GM23338 (cell line): ENCODE data around the gene DNAJC1. TPM values are rescaled to one million over a fixed set of nuclear protein-coding genes. Genes with fewer than 3 reads are reported as not detected.

Source experiments
- ATAC-seq: fragments of 200-7000 bp; cut with Tn5 transposase; 3 replicates; pipeline ENCODE4 v1.9.1; 2020
- DNase-seq: peaks from one replicate; pipeline ENCODE4 v3.0.0-alpha.2; 2015; ENCODE audit warnings: low spot score
- H2AFZ ChIP-seq: fragments of 200-600 bp; sonication (generic); 2 replicates; pipeline ENCODE4 v1.8.0; 2016; ENCODE audit warnings: antibody characterized with exemption, mild to moderate bottlenecking, moderate library complexity
- H3F3A ChIP-seq: fragments of 200-600 bp; sonication (generic); replicated peaks from 2 replicates; pipeline ENCODE4 v1.8.0; 2017; ENCODE audit warnings: antibody characterized with exemption, mixed run types, low read depth
- H3K27ac ChIP-seq: fragments of 200-600 bp; sonication (generic); 2 replicates; pipeline ENCODE4 v1.6.1; 2016; ENCODE audit warnings: low read depth
- H3K27me3 ChIP-seq: fragments of 200-600 bp; sonication (generic); 2 replicates; pipeline ENCODE4 v1.8.0; 2016; ENCODE audit warnings: mild to moderate bottlenecking, mixed run types, moderate library complexity; ENCODE audit not compliant: insufficient read depth
- H3K36me3 ChIP-seq: fragments of 200-600 bp; sonication (generic); 2 replicates; pipeline ENCODE4 v1.8.0; 2016; ENCODE audit warnings: mild to moderate bottlenecking; ENCODE audit not compliant: insufficient read depth
- H3K4me1 ChIP-seq: fragments of 200-600 bp; sonication (generic); 2 replicates; pipeline ENCODE4 v1.8.0; 2016; ENCODE audit warnings: mild to moderate bottlenecking, moderate library complexity; ENCODE audit not compliant: insufficient read depth
- H3K4me2 ChIP-seq: fragments of 200-600 bp; sonication (generic); 2 replicates; pipeline ENCODE4 v1.7.1; 2017; ENCODE audit warnings: mixed run types
- H3K4me3 ChIP-seq: fragments of 200-600 bp; sonication (generic); 2 replicates; pipeline ENCODE4 v1.6.1; 2016; ENCODE audit warnings: mixed run types
- H3K79me2 ChIP-seq: fragments of 200-600 bp; sonication (generic); replicated peaks from 2 replicates; pipeline ENCODE4 v1.8.0; 2017; ENCODE audit warnings: mild to moderate bottlenecking; ENCODE audit not compliant: insufficient read depth
- H3K9me2 ChIP-seq: fragments of 200-600 bp; sonication (generic); 2 replicates; pipeline ENCODE4 v1.8.0; 2017; ENCODE audit not compliant: insufficient read depth
- H4K20me1 ChIP-seq: fragments of 200-600 bp; sonication (generic); replicated peaks from 2 replicates; pipeline ENCODE4 v1.8.0; 2017; ENCODE audit warnings: mild to moderate bottlenecking; ENCODE audit not compliant: insufficient read depth
- H3K27ac Mint-ChIP-seq: 2 replicates; pipeline ENCODE4 v1.8.0; 2020; ENCODE audit warnings: inconsistent platforms, mild to moderate bottlenecking, moderate library complexity, mixed read lengths
- H3K27me3 Mint-ChIP-seq: 3 replicates; pipeline ENCODE4 v1.8.0; 2022; ENCODE audit warnings: low read depth, mild to moderate bottlenecking, moderate library complexity, mixed read lengths, inconsistent platforms; ENCODE audit not compliant: insufficient read depth, poor library complexity
- H3K36me3 Mint-ChIP-seq: 3 replicates; pipeline ENCODE4 v1.8.0; 2021; ENCODE audit warnings: low read depth, mild to moderate bottlenecking, inconsistent platforms, moderate library complexity, mixed read lengths
- H3K4me1 Mint-ChIP-seq: 3 replicates; pipeline ENCODE4 v1.8.0; 2020; ENCODE audit warnings: mild to moderate bottlenecking, inconsistent platforms, mixed read lengths
- H3K4me3 Mint-ChIP-seq: 3 replicates; pipeline ENCODE4 v1.8.0; 2021; ENCODE audit warnings: moderate library complexity, mild to moderate bottlenecking, inconsistent platforms, mixed read lengths
- H3K9me3 Mint-ChIP-seq: 3 replicates; pipeline ENCODE4 v1.8.0; 2020; ENCODE audit warnings: moderate library complexity, mild to moderate bottlenecking, inconsistent platforms, mixed read lengths
- CREB1 ChIP-seq: fragments of 250-450 bp; sonication (Bioruptor Pico); IDR thresholded peaks from 2 replicates; pipeline ENCODE4 v1.5.0; 2020; ENCODE audit warnings: low read depth, mild to moderate bottlenecking, moderate library complexity
- EZH2 ChIP-seq: fragments of 200-600 bp; sonication (generic); IDR thresholded peaks from one replicate; pipeline ENCODE4 v1.8.0; 2017; ENCODE audit warnings: antibody characterized with exemption, mild to moderate bottlenecking, low read depth; ENCODE audit not compliant: unreplicated experiment
- EZH2phosphoT487 ChIP-seq: fragments of 200-600 bp; sonication (generic); IDR thresholded peaks from one replicate; pipeline ENCODE4 v1.8.1; 2018; ENCODE audit warnings: antibody characterized with exemption; ENCODE audit not compliant: unreplicated experiment
- NANOG ChIP-seq: IDR thresholded peaks from 2 replicates; pipeline ENCODE4 v1.6.1; 2016; ENCODE audit warnings: antibody characterized with exemption, borderline replicate concordance
- POLR2AphosphoS5 ChIP-seq: IDR thresholded peaks from 2 replicates; pipeline ENCODE4 v1.6.1; 2016; ENCODE audit warnings: antibody characterized with exemption, low read depth
- STAT1 ChIP-seq: IDR thresholded peaks from one replicate; pipeline ENCODE4 v1.6.1; 2016; ENCODE audit warnings: antibody characterized with exemption; ENCODE audit not compliant: unreplicated experiment
- ZNF114 ChIP-seq: fragments of 250-450 bp; sonication (Bioruptor Pico); IDR thresholded peaks from 2 replicates; pipeline ENCODE4 v1.5.0; 2020; ENCODE audit warnings: mild to moderate bottlenecking, moderate library complexity
- ZNF331 ChIP-seq: fragments of 250-450 bp; sonication (Bioruptor Pico); IDR thresholded peaks from 2 replicates; pipeline ENCODE4 v1.5.0; 2020; ENCODE audit warnings: low read depth, mild to moderate bottlenecking, moderate library complexity
- polyA plus RNA-seq: library from polyadenylated mRNA; unstranded; fragments of >200 nt; fragmentation: Nextera tagmentation; extraction: Ambion mirVana; gene quantifications from 2 replicates; pipeline ENCODE4 v1.2.1, GENCODE V29; 2016
- total RNA-seq: library from RNA; depleted of rRNA; stranded (reverse); fragments of >200 nt; shearing (Covaris generic); gene quantifications from 2 replicates; pipeline ENCODE4 v1.2.3, GENCODE V29; 2014
- TF ChIP-seq, protein P1 (sequence below), 2 experiments: fragments of 200-600 bp in 1 of 2; sonication (generic) in 1 of 2; conservative IDR thresholded peaks; 2 replicates each; pipeline versions ENCODE4 v1.5.1 to v1.6.1; 2016 to 2017; ENCODE audit warnings: antibody characterized with exemption in 2 of 2, low read depth in 2 of 2, mild to moderate bottlenecking in 2 of 2, moderate library complexity in 1 of 2
- TF ChIP-seq, protein P2 (sequence below): IDR thresholded peaks from one replicate; pipeline ENCODE4 v1.6.1; 2018; ENCODE audit warnings: antibody characterized with exemption; ENCODE audit not compliant: unreplicated experiment
- TF ChIP-seq, protein P3 (sequence below): IDR thresholded peaks from 2 replicates; pipeline ENCODE4 v1.6.1; 2016; ENCODE audit warnings: antibody characterized with exemption
- TF ChIP-seq, protein P4 (sequence below): fragments of 250-450 bp; sonication (Bioruptor Pico); IDR thresholded peaks from 2 replicates; pipeline ENCODE4 v1.5.0; 2020; ENCODE audit warnings: mild to moderate bottlenecking, moderate library complexity

DNAJC1 gene
- total and polyA plus RNA-seq, 2 experiments from 2014 or later: 38.6 to 45.3 TPM

DNA sequence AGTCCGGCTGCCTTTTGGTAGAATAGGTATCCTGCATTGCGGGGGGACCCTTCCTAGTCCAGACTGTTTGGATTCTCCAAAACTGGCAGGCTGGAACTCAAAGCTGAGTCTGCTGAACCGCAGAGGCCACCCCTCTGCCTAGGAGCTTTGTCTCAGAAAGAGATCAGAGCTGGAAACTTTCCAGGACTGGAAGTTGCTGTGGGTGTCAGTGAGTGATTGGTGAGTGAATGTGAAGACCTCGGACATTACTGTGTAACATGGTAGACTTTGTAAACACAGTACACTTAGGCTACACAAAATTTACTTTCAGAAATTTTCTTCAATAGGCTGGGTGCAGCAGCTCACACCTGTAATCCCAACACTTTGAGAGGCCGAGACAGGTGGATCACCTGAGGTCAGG lies 103.8 kb downstream of the DNAJC1 start:
- Mint-ChIP-seq H3K27me3 (peaks cover 2% of the 10 kb centered on the region), H3K4me3 (no peak overlapping the region), H3K27ac (no peak overlapping the region), H3K4me1 (no peaks in the 10 kb centered on the region), H3K9me3 (no peaks in the 10 kb centered on the region), H3K36me3 (no peaks in the 10 kb centered on the region)
- DNase-seq (no peak), ATAC-seq (no peak)
- TF ChIP-seq, protein P1, sequence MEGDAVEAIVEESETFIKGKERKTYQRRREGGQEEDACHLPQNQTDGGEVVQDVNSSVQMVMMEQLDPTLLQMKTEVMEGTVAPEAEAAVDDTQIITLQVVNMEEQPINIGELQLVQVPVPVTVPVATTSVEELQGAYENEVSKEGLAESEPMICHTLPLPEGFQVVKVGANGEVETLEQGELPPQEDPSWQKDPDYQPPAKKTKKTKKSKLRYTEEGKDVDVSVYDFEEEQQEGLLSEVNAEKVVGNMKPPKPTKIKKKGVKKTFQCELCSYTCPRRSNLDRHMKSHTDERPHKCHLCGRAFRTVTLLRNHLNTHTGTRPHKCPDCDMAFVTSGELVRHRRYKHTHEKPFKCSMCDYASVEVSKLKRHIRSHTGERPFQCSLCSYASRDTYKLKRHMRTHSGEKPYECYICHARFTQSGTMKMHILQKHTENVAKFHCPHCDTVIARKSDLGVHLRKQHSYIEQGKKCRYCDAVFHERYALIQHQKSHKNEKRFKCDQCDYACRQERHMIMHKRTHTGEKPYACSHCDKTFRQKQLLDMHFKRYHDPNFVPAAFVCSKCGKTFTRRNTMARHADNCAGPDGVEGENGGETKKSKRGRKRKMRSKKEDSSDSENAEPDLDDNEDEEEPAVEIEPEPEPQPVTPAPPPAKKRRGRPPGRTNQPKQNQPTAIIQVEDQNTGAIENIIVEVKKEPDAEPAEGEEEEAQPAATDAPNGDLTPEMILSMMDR (conservative IDR thresholded peaks at IDR 0.05; ENCODE audit: low read depth in 2 of 2): no peak
- no peak for TF ChIP-seq NANOG
- TF ChIP-seq ZNF331 (CRISPR knock-in tag): no peak
- no peak for TF ChIP-seq ZNF114 (CRISPR knock-in tag)
- TF ChIP-seq CREB1: no peak
- TF ChIP-seq POLR2AphosphoS5: no peak
- TF ChIP-seq STAT1: no peak
- TF ChIP-seq, protein P2, sequence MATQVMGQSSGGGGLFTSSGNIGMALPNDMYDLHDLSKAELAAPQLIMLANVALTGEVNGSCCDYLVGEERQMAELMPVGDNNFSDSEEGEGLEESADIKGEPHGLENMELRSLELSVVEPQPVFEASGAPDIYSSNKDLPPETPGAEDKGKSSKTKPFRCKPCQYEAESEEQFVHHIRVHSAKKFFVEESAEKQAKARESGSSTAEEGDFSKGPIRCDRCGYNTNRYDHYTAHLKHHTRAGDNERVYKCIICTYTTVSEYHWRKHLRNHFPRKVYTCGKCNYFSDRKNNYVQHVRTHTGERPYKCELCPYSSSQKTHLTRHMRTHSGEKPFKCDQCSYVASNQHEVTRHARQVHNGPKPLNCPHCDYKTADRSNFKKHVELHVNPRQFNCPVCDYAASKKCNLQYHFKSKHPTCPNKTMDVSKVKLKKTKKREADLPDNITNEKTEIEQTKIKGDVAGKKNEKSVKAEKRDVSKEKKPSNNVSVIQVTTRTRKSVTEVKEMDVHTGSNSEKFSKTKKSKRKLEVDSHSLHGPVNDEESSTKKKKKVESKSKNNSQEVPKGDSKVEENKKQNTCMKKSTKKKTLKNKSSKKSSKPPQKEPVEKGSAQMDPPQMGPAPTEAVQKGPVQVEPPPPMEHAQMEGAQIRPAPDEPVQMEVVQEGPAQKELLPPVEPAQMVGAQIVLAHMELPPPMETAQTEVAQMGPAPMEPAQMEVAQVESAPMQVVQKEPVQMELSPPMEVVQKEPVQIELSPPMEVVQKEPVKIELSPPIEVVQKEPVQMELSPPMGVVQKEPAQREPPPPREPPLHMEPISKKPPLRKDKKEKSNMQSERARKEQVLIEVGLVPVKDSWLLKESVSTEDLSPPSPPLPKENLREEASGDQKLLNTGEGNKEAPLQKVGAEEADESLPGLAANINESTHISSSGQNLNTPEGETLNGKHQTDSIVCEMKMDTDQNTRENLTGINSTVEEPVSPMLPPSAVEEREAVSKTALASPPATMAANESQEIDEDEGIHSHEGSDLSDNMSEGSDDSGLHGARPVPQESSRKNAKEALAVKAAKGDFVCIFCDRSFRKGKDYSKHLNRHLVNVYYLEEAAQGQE: no peak
- no peak for TF ChIP-seq EZH2phosphoT487
- TF ChIP-seq, protein P3, sequence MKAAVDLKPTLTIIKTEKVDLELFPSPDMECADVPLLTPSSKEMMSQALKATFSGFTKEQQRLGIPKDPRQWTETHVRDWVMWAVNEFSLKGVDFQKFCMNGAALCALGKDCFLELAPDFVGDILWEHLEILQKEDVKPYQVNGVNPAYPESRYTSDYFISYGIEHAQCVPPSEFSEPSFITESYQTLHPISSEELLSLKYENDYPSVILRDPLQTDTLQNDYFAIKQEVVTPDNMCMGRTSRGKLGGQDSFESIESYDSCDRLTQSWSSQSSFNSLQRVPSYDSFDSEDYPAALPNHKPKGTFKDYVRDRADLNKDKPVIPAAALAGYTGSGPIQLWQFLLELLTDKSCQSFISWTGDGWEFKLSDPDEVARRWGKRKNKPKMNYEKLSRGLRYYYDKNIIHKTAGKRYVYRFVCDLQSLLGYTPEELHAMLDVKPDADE: no peak
- TF ChIP-seq, protein P4, sequence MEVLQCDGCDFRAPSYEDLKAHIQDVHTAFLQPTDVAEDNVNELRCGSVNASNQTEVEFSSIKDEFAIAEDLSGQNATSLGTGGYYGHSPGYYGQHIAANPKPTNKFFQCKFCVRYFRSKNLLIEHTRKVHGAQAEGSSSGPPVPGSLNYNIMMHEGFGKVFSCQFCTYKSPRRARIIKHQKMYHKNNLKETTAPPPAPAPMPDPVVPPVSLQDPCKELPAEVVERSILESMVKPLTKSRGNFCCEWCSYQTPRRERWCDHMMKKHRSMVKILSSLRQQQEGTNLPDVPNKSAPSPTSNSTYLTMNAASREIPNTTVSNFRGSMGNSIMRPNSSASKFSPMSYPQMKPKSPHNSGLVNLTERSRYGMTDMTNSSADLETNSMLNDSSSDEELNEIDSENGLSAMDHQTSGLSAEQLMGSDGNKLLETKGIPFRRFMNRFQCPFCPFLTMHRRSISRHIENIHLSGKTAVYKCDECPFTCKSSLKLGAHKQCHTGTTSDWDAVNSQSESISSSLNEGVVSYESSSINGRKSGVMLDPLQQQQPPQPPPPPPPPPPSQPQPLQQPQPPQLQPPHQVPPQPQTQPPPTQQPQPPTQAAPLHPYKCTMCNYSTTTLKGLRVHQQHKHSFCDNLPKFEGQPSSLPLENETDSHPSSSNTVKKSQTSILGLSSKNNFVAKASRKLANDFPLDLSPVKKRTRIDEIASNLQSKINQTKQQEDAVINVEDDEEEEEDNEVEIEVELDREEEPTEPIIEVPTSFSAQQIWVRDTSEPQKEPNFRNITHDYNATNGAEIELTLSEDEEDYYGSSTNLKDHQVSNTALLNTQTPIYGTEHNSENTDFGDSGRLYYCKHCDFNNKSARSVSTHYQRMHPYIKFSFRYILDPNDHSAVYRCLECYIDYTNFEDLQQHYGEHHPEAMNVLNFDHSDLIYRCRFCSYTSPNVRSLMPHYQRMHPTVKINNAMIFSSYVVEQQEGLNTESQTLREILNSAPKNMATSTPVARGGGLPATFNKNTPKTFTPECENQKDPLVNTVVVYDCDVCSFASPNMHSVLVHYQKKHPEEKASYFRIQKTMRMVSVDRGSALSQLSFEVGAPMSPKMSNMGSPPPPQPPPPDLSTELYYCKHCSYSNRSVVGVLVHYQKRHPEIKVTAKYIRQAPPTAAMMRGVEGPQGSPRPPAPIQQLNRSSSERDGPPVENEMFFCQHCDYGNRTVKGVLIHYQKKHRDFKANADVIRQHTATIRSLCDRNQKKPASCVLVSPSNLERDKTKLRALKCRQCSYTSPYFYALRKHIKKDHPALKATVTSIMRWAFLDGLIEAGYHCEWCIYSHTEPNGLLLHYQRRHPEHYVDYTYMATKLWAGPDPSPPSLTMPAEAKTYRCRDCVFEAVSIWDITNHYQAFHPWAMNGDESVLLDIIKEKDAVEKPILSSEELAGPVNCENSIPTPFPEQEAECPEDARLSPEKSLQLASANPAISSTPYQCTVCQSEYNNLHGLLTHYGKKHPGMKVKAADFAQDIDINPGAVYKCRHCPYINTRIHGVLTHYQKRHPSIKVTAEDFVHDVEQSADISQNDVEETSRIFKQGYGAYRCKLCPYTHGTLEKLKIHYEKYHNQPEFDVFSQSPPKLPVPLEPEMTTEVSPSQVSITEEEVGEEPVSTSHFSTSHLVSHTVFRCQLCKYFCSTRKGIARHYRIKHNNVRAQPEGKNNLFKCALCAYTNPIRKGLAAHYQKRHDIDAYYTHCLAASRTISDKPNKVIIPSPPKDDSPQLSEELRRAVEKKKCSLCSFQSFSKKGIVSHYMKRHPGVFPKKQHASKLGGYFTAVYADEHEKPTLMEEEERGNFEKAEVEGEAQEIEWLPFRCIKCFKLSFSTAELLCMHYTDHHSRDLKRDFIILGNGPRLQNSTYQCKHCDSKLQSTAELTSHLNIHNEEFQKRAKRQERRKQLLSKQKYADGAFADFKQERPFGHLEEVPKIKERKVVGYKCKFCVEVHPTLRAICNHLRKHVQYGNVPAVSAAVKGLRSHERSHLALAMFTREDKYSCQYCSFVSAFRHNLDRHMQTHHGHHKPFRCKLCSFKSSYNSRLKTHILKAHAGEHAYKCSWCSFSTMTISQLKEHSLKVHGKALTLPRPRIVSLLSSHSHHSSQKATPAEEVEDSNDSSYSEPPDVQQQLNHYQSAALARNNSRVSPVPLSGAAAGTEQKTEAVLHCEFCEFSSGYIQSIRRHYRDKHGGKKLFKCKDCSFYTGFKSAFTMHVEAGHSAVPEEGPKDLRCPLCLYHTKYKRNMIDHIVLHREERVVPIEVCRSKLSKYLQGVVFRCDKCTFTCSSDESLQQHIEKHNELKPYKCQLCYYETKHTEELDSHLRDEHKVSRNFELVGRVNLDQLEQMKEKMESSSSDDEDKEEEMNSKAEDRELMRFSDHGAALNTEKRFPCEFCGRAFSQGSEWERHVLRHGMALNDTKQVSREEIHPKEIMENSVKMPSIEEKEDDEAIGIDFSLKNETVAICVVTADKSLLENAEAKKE (CRISPR knock-in tag): no peak
- no peak for TF ChIP-seq EZH2
- Histone ChIP-seq H3K36me3 (no peaks in the 10 kb centered on the region), H3K4me3 (no peak overlapping the region), H3K9me2 (0 out of 2 replicates have a peak, but pooled peaks cover 3% of the 10 kb centered on the region), H3K79me2 (no peaks in the 10 kb centered on the region), H3K27me3 (no peaks in the 10 kb centered on the region), H3K4me2 (no peak overlapping the region), H3K4me1 (no peaks in the 10 kb centered on the region), H2AFZ (no peak overlapping the region), H3K27ac (no peak overlapping the region), H4K20me1 (no peaks in the 10 kb centered on the region), H3F3A (no peaks in the 10 kb centered on the region)
